HL-60/S4 treated with phorbol 12-myristate 13-acetate at 8.2 ng/mL for 4 days and 3 days (cell line): ENCODE measurements around the gene AKR7A3.
"Not testable (repeated sequence)": the region's sequence is repeated elsewhere in the genome, so short reads cannot be mapped to it uniquely, and the experiment has no call there.

ENCODE experiments used
- in situ Hi-C: fragments of 300-500 bp; cut with MboI; formaldehyde crosslinking; loops from 2 replicates; pipeline ENCODE4 v1.15.0; 2022; ENCODE audit warnings: low sequenced_read_pairs

Gene AKR7A3

GRCh38 chr1:19288324-19289241, at the start of gene AKR7A3:
TSS of gene AKR7A3 (minus strand) at chr1:19288770. CDS start at chr1:19288709, 61 bp downstream.
- in situ Hi-C loops, result not testable (repeated sequence)

DNA sequence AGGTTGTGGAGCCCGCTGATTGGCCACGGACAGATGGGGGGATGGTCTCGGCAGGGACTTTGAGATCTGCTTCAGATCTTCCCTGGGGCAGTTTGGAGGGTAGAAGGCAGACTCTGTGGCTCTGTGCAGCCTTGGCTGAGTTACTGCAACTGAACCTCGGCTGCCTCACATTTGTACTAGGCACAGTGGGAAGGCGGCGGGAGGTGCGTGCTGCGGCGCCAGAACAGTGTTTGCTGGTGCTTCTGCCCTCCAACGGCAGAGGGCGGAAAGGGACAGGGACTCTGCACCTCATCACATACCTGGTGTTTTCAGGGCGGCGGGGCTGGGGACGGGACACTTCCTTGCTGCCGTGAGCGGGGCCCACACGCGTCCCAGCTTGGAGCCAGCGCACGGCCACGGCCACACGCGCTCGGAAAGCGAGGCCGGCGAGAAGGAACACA, 49.8 kb upstream of the AKR7A3 start:
- in situ Hi-C loops, result no loop called here

DNA sequence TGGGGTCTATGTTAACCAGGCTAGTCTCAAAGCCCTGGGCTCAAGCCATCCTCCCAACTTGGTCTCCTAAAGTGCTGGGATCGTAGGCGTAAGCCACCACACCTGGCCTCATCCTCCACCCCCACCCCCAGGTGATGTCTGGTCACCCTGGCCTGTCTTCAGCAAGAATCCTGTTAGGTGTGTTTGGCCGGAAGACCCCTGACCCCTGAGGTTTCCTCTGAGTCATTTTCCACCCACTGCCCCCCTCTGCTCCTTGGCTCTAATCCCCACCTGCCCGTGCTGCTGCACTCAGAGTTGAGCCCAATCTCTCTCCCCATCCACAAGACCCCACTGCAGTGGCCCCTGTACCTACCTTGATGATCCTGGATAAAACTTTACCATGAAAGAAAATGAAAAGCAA, 48.7 kb upstream of the AKR7A3 start:
- in situ Hi-C loops, result no loop called here

GRCh38 chr1:19336543-19336942, 48.0 kb upstream of the AKR7A3 start:
- in situ Hi-C loops, result no loop called here

DNA sequence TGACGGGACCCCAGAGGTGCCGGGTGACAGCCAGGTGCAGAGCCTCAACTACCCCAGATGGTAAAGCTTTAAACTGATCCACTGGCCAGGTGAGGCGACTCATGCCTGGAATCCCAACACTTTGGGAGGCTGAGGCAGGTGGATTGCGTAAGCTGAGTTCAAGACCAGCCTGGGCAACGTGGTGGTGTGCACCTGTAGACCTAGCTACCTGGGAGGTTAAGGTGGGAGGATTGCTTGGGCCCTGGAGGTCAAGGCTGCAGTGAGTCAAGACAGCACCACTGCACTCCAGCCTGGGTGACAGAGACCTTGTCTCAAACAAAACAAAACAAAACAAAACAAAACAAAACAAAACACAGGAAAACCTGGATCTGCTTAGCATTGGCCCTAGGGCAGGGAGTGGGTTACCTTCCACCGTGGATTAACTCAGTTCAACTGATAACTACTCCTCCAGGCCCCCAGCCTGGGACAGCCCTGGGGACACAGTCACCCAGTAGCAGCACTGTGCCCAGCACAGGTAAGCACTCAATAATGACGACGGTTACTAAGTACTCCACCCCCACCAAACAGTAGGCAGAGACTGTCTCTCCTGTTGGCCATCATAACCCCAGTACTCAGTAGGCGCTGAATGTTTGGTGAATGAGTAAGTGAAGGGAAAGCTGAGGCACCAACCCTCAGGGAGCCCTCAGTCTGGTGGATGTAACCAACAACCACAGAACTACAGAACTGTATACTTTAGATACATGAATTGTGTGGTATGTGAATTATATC, 45.2 kb upstream of the AKR7A3 start:
- in situ Hi-C loops, result no loop called here

DNA sequence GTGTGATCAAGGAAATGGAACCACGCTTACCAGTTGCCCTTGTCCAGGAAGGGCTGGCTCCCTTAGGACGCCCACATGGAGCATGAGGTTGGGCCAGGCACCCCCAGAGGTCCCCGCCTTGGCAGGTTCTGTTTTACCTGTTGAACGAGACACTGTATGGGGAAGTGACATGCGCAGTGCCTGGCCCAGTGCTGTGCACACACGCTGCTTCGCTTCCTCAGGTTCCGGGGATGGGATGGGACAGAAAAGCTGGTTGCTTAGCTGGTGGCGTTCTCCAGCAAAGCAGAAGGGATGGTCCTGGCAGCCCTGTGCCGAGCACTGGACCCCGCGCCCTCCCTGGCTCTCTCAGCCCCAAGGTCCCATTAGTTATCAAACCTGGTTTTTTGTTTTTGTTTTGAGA, 44.3 kb upstream of the AKR7A3 start:
- in situ Hi-C loops, result no loop called here

GRCh38 chr1:19331262-19331878, 42.8 kb upstream of the AKR7A3 start:
- in situ Hi-C loops, result no loop called here

DNA sequence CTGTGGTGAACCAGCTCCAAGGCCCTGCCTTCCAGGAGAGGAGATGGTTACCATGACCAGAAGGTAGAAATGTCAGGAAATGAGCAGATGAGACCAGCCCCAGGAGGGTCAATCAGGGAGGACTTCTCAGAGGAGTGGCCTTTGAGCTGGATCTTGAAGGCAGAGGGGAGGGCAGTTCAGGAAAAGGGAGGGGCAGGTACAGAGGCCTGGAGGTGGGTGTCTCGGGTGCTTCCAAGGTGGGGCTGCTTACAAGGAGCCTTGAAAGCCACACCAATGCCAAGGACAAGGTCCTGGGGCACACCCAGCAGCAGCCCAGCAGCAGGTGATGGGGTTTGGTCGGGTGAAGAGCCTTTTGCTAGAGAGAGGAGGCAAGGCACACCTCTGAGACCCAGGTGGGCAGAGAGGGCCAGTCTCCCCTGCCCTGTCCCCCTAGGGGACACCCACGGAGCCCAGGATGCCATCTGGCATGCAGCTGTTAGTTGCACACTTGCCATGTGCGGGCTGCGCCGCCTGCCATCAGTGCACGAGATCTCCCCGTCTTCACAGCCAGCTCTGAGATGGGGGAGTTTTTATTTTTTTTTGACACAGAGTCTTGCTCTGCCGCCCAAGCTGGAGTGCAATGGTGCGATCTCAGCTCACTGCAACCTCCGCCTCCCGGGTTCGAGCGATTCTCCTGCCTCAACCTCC, 42.0 kb upstream of the AKR7A3 start:
- in situ Hi-C loops, result no loop called here

DNA sequence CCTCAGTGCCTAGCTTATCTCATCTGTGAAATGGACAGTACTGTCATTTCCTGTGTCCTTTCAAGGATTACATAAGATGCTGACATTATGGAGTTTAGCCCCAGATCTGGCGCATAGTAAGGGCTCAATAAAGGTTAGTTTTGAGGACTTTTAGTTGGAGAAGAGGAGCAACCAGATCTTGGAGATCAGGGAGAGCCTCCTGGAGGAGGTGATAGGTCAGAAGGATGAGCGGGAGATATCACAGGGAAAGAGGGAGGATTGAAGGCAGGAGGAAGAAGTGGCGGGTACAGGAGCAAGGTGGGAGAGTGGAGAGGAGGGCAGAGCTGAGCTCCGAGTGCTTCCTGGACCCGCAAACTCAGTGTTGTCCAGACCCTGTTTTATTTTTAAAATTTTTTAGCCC, 41.0 kb upstream of the AKR7A3 start:
- in situ Hi-C loops, result no loop called here

- in situ Hi-C loops, result no loop called here
Measured at GRCh38 chr1:19329188-19329587, 40.6 kb upstream of the AKR7A3 start.

DNA sequence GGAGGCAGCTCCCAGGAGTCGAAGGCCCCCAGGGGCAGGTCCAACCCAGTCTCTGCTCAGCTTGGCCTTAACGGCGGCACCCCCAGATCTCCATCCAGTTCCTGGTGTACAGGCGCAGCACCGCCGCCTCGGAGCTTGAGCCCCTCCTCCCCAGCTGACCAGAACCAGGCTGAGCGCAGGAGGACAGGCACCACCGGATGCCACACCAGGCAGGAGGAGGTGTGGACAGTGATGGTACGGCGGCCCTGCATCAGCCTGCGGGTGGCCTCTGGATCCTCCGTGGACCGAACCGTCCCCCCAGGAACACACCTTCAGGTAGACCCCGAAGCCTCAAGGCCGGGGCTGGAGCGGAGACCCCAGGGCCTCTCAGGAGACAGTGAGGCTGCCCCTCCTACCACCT, 39.9 kb upstream of the AKR7A3 start:
- in situ Hi-C loops, result no loop called here

GRCh38 chr1:19327736-19328135, 39.2 kb upstream of the AKR7A3 start:
- in situ Hi-C loops, result no loop called here

GRCh38 chr1:19327301-19327700, 38.7 kb upstream of the AKR7A3 start:
- in situ Hi-C loops, result no loop called here

GRCh38 chr1:19326748-19327065, 38.1 kb upstream of the AKR7A3 start:
- in situ Hi-C loops, result no loop called here

DNA sequence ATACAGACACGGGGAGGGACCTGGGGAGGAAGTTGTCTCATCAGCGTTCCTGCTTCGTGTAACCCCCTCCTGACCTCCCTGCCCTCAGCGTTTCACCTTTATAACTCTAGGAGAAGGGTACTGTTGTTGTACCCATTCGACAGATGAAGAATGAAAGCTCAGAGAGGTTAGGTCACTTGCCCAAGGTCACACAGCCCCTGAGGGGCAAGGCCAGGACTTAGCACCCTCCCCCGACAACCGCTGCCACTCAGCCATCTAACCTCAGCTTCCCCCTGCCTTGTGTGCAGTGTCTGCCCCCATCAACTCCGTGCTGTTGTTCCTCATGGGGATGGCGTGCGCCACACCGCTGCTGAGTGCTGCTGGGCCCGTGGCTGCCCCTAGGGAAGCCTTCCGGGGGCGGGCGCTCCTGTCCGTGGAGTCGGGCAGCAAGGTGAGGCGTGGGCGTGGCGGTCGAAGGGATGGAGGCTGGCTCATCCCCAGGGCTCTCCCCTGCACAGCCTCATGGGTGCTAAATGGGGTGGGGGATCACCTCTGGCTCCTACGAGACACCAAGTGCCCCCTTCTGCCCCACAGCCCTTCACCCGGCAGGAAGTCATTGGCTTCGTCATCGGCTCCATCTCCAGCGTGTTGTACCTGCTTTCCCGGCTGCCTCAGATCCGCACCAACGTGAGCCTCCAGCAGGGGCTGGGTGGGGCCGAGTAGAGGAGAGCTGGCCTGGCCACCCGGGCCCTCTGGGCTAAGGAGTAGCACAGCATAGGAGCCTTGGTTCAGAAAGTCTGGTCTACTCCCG, 37.6 kb upstream of the AKR7A3 start:
- in situ Hi-C loops, result no loop called here

DNA sequence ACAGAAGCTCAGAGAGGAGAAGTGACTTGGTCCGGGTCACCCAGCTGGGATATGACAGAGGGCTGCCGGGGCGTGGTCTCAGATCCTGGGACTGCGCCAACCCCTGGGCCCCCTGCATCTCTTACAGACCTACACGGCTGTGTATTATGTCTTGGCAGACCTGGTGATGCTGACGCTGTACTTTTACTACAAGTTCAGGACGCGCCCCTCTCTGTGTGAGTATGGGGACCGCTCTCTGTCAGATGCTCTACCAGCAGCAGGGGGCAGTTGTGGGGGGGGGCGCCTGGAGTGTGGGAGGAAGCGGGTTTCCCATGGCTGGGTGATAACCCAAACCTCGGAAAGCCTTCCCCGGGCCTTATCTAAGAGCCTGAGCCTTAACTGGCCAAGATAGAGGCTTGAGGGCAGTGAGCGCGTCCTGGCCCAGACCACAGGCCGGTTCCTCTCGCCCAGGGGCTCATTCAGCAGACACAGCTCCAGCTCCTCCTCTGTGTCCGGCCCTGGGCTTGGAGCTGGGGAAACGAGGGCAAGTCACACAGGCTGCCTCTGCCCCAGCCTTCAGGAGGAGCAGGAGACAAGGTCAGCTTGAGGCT, 36.9 kb upstream of the AKR7A3 start:
- in situ Hi-C loops, result no loop called here

- in situ Hi-C loops, result no loop called here
Measured at GRCh38 chr1:19324665-19324990, 36.1 kb upstream of the AKR7A3 start.

DNA sequence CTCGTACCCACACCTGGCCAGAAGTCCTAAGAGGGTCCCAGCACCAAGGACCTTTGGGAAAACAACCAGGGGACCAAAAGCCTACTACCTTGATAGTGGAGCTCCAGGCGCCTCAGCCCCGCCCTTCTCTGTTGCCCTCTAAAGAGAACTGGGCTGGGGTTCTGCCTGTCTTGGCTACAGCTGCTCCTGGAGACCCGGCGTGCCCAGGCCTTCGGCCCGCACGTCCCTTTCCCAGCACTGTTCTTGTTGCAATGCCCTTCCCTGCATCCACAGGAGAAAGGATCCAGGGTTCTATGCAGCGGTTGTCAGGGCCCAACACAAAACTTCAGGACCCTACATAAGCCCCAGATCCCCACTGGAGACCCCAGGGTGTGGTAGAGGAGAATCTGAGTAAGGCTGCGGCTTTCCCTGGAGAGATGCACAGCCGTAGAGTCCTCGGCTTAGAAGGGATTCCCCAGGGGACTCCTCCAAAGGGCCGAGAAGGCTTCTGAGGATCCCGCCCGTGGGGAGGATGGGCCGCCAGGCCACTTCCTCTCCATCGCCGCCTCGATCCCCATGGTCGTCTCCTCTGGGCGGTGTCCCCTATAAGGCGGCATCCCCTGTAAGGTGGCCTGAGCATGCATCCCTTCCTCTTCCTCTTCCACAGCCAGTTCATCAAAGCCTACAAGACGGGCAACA, 35.6 kb upstream of the AKR7A3 start:
- in situ Hi-C loops, result no loop called here

GRCh38 chr1:19322481-19322880, 33.9 kb upstream of the AKR7A3 start:
- in situ Hi-C loops, result no loop called here

GRCh38 chr1:19321071-19321470, 32.5 kb upstream of the AKR7A3 start:
- in situ Hi-C loops, result no loop called here
